HEK293 (cell line): Measurements from ENCODE around the gene GRAMD4.

Source experiments
- CTCF ChIP-seq: fragments of 450-650 bp; formaldehyde crosslinking; IDR thresholded peaks from 2 replicates; pipeline ENCODE4 v1.5.1; 2016; ENCODE audit warnings: missing biosample characterization, missing genetic modification characterization
- MYNN ChIP-seq: fragments of 450-650 bp; formaldehyde crosslinking; IDR thresholded peaks from 2 replicates; pipeline ENCODE4 v1.5.1; 2016; ENCODE audit warnings: missing biosample characterization, missing genetic modification characterization, borderline replicate concordance
- SP2 ChIP-seq: fragments of 450-650 bp; formaldehyde crosslinking; IDR thresholded peaks from 2 replicates; pipeline ENCODE4 v1.5.1; 2016; ENCODE audit warnings: missing biosample characterization, missing genetic modification characterization
- YY1 ChIP-seq: fragments of 450-650 bp; formaldehyde crosslinking; IDR thresholded peaks from 2 replicates; pipeline ENCODE4 v1.5.1; 2018; ENCODE audit warnings: missing biosample characterization, missing genetic modification characterization
- ZBTB1 ChIP-seq: fragments of 450-650 bp; formaldehyde crosslinking; IDR thresholded peaks from 2 replicates; pipeline ENCODE4 v1.5.1; 2016; ENCODE audit warnings: missing biosample characterization, missing genetic modification characterization
- ZIC2 ChIP-seq: fragments of 450-650 bp; formaldehyde crosslinking; IDR thresholded peaks from 2 replicates; pipeline ENCODE4 v1.5.1; 2016; ENCODE audit warnings: missing biosample characterization, missing genetic modification characterization
- ZNF354C ChIP-seq: fragments of 450-650 bp; formaldehyde crosslinking; IDR thresholded peaks from 2 replicates; pipeline ENCODE4 v1.5.1; 2016; ENCODE audit warnings: missing biosample characterization, missing genetic modification characterization, low read depth, borderline replicate concordance
- ZNF747 ChIP-seq: fragments of 450-650 bp; formaldehyde crosslinking; IDR thresholded peaks from 2 replicates; pipeline ENCODE4 v1.5.1; 2016; ENCODE audit warnings: missing biosample characterization, missing genetic modification characterization

- no peak for TF ChIP-seq YY1 (tag by site-specific recombination)
- TF ChIP-seq SP2 (tag by site-specific recombination) = no peak
- no peak for TF ChIP-seq MYNN
- TF ChIP-seq ZNF747 = no peak
- no peak for TF ChIP-seq ZIC2 (tag by site-specific recombination)
- no peak for TF ChIP-seq ZBTB1 (tag by site-specific recombination)
- no peak for TF ChIP-seq ZNF354C (tag by site-specific recombination)
- no peak for TF ChIP-seq CTCF (tag by site-specific recombination)
Measured at GRCh38 chr22:46697811-46698515, 77.8 kb downstream of the GRAMD4 start.
